HG03108 (cell line): ENCODE measurements around the gene GAREM2.

Experiments used
- ATAC-seq: cut with Tn5 transposase; IDR thresholded peaks from one replicate; pipeline ENCODE4 v1.9.1; 2021; ENCODE audit warnings: moderate library complexity; ENCODE audit not compliant: unreplicated experiment

GAREM2 gene

DNA sequence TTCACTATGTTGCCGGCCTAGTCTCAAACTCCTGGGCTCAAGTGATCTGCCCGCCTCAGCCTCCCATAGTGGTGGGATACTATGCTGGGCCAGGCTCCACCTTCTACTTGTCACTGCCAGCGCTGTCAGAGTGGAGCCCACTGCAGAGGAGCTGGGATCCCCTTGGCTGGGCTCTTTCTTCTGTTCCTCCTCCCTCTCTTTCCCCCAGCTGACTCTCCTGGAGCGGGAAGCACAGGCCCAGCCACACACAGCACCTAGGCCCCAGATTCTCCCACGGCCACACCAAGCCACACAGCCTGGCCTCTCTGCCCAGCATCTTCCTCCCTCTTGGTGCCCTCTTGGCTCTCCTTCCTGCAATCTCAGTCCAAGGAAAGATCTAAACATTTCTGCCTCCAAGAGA is 3.7 kb upstream of the GAREM2 start:
- ATAC-seq: no peak

DNA sequence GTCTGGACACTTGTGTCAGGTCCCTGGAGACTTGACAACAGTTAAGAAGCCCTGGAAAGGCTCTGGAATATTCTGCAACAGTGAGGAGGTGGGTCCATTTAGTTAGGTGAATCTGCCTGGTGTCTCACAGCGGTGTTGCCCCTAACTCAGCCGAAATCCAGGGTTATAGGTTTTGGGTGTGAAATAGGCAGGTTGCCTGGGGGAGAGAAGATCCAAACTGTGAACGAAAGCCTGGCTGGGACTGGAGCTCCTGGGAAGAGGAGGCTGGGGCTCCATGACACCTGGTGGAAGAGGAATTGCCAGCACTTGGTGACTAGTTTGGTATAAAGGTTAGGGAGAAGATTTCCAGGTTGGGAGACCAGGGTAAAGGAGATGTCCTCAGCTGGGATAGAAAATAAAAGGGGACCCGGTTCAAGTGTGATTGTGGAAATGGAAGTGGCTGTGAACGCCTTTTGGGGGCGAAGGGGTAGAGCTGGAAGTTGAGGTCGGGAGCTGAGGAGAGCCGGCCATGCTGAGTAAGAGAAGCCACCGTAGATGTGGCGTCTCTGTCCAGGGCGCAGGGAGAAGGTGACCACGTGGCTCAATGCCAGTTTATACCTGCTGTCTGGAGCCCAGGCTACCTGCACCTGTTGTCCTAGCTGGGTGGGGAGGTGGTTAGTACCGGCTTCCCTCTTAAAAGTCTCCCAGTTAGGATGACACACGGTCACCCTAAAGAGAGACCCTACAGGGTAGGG is 3.0 kb upstream of the GAREM2 start:
- ATAC-seq: no peak

DNA sequence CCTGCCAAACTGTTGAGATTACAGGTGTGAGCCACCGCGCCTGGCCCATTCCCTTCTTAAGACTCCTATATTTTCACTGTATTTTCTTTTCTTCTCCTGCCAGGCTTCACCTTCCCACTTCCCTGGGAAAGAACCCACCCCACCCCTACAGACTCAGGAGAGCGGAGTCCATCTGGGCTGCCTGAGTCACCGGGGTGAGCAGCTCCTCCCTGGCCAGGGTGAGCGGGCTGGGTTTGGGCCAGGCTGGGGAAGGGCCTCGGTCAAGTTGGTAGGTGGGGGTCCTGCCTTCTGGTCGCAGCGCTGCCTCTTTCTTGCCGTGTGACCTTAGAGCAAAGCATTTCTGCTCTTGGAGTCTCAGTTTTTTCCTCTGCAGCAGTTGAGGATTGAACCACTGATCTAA is 2.1 kb upstream of the GAREM2 start:
- ATAC-seq: no peak

DNA sequence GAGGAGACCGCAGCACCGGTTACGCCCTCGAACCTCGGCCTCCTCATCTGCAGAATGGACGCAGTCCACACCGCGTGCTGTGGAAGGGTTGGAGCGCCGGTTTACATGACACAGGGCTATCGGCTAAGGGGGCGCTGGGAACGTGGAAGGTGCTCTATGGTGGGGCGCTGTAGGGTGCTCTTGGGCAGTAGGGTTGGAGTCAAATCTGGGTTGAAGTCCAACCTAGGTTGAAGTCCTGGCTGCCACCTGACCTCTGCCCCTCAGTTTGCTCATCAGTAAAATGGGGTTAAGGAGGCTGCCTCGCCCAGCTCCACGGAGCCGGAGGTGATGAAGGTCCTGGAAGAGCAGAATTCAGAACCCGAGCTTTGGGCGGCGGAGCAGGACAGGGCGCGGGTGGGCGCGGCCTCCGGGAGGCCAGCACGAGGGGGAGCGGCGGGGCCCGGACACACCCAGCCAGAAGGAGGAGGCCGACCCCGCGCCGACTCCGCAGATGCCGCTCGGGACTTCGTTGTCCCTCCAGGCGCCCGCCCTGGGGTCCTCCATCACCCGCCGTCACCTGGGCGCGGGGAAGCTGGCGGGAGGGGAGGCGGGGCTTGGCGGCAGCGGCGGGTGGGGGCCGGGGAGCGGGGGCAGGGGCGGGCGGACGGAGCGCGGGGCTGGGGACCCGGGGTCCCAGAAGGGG is 558 bp upstream of the GAREM2 start:
- ATAC-seq: no peak

DNA sequence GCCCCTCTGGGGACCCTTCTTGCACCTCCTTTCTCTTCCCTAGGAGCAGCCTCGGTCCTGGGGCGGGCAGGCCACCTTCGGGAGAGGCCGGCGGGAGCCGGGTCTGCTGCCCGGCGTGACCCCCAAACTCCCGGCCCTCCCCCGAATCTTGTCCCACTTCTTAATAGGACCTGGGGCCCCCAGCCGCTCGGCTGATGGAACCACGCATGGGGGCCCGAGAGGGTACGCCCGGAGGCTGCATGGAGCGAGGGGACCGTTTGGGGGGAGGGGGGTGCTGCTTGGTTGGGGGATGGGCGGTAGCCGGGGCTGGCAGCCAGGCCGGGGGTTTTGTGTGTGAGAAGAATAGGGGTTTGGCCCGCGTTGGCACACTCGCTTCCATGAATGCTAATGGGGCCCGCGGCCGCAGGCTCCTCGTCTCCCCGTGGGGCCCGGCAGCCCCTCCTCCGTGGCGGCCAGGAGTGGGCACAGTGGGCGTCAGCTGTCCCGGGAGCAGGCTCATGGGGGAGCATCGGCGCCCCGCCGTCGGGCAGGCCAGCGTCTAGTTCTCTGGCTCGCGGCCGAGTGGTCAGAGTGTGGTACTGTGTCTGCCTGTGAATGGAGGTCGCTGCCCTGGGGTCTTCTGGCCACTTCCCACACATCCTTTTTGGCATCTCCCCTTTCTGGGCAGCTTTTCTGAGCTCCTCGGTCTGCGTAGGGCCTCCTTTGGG is 1.0 kb downstream of the GAREM2 start:
- ATAC-seq: no peak

DNA sequence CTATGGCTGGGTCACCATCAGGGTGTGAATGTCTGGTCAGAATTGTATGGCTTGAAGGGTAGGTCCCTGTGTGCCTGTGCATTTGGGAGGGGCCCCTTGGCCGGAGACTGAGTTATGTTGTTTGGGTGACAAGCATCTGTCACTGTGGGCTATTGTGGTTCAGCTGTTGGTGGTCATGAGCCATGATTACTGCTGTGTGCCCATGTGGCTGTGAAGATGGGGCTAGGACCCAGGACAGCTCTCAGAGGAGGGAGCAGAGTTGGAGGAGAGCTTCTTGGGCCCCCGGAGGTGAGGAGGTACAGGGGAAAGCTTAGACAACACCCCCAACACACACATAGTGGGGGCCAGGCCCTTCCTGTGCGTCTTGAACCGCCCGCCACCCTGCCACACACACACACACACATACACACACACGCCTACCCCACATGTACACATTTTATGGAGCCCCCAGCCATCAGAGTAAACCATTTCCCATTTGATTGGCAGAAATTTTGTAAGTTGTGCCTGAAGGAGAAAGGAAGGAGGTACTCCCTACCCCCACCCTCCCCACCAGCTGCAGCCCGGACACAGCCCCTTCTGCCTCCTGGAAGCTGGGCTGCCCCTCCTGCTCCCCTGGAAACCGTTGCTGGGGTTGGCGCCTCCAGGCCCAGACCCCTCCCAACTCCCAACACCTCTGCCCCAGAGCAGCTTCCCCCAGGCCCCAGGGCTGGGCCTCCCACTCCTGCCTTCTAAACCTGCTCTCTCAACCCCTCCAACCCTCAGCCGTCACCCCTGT is 2.0 kb downstream of the GAREM2 start:
- ATAC-seq: no peak

DNA sequence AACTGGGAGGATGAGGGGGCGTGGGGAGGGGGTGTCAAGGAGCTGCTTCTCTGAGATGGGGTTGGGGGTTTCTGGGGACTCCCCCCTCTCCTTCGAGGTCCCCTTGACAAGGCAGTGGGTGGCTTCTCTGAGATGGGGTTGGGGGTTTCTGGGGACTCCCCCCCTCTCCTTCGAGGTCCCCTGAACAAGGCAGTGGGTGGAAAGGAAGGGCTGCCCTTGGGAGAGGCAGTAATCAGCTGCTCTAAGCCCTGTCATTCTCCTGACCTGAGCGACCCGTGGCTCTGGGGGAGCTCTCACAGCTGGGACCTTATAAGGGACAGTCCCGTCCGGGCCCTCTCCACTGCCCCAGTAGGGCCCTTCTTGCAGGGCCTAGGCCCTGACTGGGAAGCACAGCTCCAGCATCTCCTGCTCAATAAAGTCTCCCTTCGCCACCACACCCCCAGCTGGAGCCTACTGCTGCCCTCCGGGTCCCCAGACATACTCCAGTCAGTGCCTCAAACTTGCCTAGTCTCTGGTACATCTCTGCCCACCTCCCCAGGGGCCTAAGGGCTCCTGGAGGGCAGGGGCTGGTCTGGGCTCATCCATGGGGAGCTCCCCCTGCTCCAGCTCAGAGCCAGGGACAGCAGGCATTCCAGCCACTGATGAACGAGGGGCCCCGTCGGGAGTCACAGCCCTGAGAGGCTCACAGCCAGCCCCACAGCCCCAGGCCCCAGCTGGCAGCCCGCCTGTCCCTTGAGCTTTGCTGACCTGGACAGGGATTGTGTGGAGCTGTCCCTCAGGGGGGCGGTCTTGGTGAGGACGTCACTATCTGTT is 2.8 kb downstream of the GAREM2 start:
- no peak for ATAC-seq

DNA sequence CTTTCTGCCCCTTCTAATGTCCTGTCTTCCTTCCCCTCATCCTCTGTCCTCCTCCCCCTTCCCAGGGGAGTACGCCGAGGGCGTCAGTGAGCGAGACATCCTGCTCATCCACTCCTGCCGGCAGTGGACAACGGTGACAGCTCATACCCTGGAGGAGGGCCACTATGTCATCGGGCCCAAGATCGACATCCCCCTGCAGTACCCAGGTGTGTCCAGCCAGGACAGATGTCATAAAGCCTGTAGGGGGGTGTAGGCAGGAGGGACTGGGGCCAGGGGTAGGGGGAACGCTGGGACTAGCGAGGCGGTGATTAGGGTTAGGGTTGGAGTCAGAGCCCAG is 3.4 kb downstream of the GAREM2 start:
- ATAC-seq: no peak

DNA sequence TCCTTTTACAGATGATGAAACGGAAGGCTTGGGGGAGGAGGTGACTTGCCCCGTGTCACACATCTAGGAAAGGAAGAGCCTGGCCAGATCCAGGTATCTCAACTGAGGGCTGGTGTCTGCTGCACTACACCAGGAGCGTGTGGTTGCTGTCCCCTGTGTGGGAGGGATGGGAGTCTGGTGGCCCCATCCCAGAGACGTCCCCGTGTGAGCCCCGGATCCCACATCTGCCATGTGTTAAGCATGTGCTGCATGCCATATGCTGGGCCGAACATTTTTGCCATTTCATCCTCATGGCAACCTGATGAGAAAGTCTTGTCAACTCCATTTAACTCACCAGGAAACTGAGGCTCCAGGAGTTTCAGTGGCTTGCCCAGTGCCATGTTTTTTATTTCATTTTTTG is 4.2 kb downstream of the GAREM2 start:
- no peak for ATAC-seq

DNA sequence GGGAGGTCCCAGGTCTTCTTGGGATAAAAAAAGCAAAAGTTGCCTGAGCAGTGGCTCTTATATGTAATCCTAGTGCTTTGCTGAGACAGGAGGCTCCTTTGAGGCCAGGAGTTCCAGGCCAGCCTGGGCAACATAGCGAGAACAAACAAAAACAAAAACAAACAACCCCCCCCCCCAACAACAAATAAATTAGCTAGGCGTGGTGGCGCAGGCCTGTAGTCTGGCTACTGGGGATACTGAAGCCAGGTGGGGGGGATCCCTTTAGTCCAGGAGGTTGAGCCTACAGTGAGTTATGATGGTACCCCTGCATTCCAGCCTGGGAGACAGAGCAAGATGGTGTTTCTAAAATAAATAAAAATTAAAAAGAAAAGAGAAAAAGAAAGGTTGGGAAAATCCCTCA is 5.4 kb downstream of the GAREM2 start:
- ATAC-seq: no peak

DNA sequence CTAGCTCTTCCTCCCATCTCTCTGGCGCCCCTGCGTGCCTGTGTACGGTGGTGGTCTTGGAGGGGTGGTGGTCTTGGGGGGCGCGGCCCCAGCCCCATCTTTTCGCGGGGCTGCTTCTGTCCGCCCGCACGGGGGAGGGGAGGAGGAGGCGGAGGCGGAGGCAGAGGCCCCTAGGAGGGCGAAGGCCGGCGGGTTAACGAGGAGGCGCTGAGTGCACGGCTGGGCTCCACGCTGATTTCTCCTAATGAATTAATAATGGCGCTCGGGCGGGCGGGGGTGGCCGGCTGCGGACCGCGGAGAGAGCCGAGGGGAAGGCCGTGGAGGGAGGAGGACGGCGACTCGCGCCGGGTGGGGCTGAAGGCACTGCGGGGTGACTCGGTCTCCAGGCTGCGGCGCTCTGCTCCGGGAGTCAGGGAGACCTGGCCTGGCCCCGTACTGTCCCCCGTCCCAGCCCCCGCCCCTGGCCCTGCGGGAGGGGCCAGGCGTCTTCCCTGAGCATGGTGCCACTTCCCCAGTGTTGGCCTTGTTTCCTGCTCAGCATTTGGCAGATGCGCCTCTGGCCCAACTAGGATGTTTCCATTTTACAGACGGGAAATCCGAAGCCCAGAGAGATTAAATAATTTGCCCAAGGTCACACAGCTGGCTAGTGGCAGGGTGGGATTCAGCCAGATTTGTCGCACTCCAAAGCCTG is 6.0 kb downstream of the GAREM2 start:
- ATAC-seq: no peak

DNA sequence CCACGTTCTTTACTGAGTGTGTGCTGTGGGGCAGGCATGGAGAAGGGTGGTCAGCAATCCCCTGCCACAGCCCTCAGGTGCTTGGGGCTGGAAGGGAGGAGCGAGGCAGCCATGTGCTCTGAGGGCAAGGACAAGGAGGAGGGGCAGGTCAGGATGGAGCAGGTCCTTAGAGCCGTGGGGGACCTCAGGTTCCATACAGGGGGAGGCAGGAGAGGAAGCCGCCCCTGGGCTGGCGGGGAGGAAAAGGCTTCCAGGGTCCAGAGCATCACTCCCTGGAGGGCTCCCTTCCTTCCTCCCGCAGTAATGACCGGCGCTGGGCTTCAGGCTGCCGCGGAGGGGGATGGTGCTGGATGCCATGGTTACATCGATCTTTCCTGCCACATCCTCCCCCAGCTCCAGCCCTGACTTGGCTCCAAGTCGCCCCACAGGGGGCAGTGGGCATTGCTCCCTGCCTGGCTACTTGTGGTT is 6.6 kb downstream of the GAREM2 start:
- ATAC-seq: no peak

DNA sequence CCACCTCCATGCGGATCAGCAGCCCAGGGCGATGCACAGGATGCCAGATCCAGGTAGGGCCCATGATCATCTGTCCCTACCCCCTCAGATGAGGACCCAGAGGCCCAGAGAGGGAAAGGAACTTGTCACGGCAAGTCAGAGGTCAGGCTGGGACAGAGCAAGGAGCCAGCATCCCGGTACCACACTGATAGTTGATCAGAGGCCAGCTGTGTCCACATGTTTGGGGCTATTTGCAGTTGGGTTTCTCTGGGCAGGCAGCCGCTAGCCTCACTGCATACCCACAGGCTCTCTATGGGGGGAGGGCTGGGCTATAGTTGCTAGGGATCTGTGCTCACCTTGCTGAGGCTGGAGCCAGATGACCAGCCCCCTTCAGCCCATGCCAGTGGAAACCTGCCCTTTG is 9.6 kb downstream of the GAREM2 start:
- ATAC-seq: no peak

DNA sequence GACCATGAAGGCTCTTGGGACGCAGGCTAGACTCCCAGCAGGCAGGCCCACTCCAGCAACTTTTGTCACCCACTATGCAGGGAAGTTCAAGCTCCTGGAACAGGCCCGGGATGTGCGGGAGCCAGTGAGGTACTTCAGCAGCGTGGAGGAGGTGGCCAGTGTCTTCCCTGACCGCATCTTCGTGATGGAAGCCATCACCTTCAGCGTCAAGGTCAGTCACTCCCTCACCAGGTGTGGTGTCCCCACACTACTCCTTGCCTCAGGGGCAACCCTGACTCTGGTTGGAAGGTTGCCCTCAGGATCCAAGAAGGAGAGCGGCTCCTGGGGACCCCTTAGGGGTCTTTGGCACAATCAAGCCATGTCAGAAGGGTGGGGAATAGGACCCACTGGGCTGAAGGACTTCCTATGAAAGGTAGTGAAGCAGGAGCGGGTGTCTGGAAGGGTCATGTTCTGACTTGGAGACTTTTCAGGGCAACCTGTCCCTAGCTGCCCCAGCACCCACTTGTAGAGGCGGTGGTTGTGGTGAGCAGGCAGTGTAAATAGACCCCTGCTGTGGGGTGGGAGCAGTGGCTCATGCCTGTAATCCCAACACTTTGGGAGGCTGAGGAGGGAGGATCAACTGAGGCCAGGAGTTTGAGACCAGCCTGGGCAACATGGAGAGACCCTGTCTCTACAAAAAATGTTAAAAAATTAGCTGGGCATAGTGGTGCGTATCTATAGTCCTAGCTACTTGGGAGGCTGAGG is 10.2 kb downstream of the GAREM2 start:
- no peak for ATAC-seq

DNA sequence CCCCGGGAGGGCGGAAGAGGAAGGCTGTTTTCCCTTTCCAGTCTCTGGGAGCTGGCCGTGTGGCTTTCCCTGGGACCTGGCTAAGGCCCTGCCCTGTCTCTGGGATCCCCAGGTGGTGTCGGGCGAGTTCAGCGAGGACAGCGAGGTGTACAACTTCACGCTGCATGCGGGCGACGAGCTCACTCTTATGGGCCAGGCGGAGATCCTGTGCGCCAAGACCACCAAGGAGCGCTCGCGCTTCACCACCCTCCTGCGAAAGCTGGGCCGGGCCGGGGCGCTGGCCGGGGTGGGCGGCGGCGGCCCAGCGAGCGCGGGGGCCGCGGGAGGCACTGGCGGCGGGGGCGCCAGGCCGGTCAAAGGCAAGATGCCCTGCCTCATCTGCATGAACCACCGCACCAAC is 11.2 kb downstream of the GAREM2 start:
- no peak for ATAC-seq

DNA sequence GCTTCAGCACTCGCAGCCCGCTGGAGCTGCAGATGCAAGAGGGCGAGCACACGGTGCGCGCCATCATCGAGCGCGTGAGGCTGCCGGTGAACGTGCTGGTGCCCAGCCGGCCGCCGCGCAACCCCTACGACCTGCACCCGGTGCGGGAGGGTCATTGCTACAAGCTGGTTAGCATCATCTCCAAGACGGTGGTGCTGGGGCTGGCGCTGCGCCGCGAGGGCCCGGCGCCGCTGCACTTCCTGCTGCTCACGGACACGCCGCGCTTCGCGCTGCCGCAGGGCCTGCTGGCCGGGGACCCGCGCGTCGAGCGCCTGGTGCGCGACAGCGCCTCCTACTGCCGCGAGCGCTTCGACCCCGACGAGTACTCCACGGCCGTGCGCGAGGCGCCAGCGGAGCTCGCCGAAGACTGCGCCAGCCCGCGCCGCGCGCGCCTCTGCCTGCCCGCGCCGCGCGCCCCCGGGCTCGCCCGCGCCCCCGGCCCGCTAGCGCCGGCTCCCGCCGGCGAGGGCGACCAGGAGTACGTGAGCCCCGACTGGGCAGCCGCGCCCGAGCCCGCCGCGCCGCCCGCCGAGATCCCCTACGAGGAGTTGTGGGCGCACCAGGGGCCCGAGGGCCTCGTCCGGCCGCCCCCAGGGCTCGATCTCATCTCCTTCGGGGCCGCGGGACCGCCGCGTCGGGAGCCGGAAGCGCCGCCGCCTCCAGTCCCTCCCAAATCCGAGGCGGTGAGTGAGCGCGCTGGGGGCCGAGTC is 11.8 kb downstream of the GAREM2 start:
- peak; percentile 72 for ATAC-seq

DNA sequence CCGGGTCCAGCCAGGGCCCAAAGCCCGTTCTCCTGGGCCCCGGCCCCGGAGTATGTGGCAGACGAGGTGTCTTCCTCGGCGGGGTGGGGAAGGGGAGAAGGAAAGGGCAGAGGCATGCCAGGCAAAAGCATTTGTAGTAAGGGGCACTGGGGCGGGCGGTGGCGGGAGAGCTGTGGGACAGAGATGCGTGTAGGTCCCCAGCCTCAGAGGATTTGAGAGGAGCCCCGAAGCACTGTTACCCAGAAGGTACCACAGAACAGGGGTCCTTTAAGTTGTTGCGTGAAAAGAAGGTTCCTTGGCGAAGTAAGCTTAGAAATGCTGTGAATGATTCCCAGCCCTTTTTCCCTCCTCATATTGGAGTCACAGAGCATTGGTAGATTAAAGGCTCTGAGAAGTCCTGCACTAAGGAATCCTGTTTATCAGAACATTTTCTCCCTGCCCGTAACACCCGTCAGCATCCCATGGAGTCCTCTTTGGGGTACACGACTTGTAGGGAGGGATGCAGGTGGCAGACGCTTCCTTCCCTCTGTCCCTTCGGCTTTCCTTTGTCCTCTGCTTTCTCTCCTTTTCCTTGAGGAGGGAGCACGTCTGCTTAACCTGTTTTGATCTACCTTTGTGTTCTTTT is 12.5 kb downstream of the GAREM2 start:
- ATAC-seq: no peak
